Measurements from ENCODE around the gene CNN3. TPM values are rescaled to one million over a fixed set of nuclear protein-coding genes. Genes with fewer than 3 reads are reported as not detected.
"Not testable (repeated sequence)": the region's sequence is repeated elsewhere in the genome, so short reads cannot be mapped to it uniquely, and the experiment has no call there.

The CNN3 gene
- polyA plus RNA-seq, 4 donors = 321 to 457 (median 390) TPM

DNA sequence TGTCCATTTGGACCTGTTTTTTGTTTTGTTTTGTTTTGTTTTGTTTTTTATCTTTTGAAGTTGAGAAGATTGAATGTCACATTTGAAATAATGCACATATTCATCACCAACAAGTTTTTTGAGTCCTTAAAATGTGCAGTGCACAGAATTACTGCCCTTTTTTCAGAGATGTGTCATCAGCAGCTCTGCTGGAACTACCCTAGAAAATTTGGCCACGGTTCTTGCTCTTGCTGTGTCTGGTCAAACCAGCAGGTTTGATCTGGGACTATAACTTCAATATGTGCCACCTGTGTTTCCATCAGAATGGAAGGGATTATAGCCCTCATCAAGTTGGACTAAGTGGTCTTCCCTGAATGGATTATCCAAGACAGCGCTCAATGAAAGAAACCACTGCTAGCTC is 24.1 kb upstream of the CNN3 start:
- DNase-seq (ENCODE audit: low read depth in 4 of 4, low spot score in 3 of 4) = no peak

DNA sequence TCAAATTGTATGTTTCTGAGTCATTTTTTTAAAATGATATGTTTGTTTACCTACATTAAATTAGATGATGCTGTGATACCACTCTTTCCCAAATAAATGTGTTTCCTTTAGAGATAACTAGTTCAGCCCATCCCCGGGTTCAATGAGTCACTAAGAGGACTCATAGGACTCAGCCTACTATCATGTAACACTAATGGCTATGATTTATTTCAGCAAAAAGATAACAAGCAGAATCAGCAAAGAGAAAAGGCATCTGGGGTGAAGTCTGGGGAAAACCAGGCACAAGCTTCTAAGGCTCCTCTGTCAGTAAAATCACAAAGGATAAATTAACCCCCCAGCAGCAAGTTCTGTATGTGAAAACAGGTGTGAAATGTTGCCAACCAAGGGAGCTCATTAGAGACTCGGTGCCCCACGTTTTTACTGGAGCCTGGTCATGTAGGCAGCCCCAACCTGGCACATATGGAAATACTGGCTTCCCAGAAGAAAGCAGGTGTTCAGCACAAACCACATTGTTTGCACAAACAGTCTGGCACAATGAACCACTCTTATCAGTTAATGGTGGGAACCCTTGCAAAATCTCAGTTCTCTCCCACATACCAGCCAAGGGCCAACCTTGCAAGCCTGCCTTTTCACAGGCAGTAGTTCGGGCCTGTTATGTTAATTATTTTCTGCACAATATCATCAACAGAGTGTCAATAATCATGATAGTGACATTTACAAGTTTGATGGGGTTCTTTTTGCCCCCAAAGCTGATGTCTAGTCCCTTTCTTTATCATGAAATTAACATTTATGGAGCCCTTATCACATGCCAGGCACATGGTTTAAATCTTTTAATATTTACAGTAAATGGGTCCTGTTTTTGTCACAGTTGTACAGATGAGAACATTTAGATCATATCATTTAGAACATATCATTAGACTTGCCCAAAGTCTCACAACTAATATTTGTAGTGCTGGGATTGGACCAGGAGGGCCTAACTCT is 23.1 kb upstream of the CNN3 start:
- DNase-seq (ENCODE audit: low read depth in 4 of 4, low spot score in 3 of 4) = no peak

DNA sequence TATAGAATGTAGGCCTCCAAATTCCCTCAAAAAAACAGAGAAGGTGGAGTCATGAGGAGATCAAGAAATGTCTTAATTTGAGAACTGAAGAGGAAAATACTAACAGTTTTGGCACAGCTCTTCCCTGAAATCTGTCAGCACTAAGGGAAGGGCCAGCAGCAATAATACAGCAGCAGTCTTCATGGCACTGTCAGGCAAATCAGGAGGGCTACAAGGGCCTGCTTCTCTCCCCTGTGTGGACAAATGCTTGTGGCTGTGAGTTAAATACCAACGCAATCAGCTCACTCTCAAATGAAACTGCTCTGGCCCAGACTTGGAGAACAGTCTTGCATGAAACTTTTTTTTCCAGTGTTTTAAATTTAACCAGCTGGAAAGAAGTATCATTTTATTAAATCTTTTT is 20.5 kb upstream of the CNN3 start:
- DNase-seq (ENCODE audit: low read depth in 4 of 4, low spot score in 3 of 4) = no peak

DNA sequence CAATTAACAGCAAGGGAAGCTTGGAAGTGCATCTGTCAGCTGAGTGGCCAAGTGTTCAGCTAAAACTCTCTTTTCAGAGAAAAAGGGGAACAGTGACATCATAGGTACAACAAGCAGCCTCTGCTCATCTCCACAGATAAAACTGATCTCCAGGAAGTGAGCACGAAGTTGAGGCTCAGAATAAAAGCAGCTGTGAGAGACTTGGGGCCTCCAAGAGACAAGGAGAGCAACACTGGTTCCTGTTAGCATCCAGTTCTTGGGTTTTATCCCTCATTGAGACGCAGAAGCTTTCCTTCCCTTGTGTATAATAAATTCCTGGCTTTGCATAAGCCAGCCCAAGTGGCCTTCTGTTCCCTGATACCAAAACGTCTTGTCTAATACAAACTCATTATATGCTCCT is 20.0 kb upstream of the CNN3 start:
- no peak for DNase-seq (ENCODE audit: low read depth in 4 of 4, low spot score in 3 of 4)

DNA sequence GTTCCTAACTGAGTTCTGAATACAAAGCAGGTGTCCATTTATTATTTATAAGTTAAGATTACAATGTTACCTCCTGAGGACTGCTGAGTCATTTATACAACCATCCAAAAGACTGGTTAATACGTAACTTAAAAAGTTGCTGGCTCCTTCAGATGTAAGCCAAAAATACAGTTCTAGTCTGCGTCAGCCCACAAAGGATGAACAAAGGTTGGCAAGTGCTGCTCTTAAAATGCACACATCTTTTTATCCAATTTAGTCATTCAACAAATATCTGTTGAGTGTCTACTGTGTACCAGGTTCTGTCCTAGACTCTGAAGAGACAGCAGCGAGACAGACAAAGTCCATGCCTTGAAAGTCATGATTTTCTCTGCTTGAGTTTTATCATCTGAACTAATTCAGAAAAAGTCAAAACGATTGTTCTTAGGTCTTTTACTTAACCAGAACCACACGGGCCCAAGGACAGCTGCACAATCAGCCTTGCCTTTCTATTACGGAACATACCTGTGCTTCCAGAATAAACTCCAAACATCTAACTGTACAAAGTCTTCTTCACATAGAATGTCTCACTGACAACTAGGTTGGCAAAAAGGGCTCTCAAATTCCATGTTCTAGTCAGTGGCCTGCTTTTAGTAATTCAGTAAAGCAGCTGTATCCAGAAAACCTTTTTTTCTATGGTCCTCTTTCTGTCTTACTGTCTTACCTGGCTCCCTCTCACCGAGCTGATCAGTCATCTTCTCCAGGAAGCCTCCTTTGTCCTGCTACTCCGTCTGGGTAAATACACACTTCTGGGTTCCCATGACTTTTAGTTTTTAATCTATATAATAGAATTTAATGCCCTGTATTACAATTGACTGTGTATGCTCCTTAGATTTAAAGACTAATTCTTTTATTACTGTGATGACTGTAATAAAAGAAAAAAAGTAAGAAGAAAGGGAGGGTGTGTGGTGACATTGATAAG is 15.5 kb upstream of the CNN3 start:
- DNase-seq (ENCODE audit: low read depth in 4 of 4, low spot score in 3 of 4) = no peak

DNA sequence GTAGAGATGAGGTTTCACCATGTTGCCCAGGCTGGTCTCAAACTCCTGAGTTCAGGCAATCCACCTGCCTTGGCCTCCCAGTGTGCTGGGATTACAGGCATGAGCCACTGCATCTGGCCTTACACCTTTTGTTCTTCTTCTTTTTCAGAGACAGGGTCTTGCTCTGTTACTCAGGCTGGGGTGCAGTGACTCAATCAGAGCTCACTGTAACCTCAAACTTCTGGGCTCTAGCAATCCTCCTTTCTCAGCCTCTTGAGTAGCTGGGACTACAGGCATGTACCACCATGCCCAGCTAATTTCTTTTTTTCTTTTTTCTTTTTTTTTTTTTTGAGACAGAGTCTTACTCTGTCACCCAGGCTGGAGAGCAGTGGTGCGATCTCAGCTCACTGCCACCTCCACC is 14.6 kb upstream of the CNN3 start:
- not testable (repeated sequence) for DNase-seq (ENCODE audit: low read depth in 4 of 4, low spot score in 3 of 4)

DNA sequence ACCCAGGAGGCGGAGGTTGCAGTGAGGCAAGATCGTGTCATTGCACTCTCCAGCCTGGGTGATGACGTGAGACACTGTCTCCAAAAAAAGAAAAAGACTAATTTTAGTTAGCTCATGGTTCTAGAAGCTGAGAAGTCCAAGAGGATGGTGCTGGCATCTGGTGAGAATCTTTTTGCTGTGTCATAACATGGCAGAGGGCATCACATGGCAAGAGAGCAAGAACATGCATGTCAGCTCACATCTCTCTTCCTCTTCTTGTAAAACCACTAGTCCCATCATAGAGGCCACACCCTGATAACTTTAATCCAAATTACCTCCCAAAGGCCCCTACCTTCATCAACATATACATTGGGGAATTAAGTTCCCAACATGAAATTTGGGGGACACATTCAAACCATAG is 13.8 kb upstream of the CNN3 start:
- DNase-seq (ENCODE audit: low read depth in 4 of 4, low spot score in 3 of 4) = no peak

DNA sequence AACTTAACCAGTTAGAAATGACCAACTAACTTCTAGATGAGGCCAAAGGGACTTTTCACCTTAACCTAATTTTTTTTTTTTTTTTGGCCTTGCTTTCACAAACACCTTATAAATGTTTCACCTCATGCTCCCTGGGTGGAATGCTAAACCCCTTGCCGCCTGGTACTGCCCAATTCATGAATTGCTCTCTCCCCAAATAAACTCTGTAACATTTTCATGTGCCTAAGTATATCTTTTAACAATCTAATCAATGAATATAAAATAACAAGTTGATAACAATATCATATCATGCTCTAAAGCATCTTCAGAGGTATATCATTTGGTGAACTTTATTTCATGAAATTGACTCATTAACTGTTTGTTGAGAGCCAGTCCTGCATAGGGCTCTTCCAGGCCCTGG is 10.9 kb upstream of the CNN3 start:
- no peak for DNase-seq (ENCODE audit: low read depth in 4 of 4, low spot score in 3 of 4)

DNA sequence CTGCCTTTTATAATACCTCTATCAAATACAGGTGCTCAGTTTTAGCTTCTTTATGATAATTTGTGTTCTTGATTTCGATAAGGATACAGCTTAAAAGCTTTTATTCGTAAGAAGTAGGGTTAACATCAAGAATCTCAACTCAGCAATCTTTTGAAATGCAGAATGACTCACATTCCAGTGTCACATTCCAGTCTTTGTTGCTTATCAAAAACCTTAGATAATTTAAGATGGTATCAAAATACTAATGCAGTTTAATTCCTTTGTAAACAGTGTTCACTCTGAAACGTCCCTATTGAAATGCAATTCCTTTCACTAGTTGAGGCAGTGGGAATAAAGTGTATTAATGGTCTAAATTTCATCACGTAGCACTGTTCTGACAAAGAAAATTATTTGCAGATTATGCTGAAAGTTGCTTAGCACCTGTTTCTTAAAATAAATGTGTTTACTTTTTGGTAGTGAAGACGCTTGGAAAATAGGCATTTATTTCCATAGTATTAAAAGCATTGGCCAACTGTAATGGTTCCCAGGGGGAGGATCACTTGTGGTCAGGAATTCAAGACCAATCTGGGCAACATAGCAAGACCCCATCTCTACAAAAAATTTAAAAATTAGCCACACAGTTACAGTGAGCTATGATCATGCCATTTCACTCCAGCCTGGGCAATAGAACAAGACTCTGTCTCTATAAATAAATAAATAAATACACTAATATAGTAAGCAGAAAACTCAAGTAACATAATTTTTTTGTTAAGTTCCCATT is 10.1 kb upstream of the CNN3 start:
- no peak for DNase-seq (ENCODE audit: low read depth in 4 of 4, low spot score in 3 of 4)

DNA sequence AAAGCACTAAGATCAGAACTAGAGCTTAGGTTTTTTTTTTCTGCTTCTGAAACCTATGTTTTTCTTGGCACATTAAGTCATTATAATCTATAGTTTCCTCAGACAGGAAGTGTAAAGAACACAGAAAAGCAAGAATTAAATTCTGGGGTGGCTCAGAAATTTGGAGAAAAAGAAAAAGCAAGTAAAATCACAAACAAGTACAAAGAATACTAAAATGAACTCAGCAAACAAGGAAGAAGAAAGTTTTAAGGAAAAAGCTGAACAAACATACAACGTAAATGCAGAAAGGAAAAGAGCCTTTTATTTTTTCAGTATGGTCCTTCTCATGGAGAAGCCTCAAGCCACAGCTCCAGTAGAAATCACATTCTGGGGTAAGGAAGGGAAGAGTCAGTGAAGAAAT is 8.6 kb upstream of the CNN3 start:
- no peak for DNase-seq (ENCODE audit: low read depth in 4 of 4, low spot score in 3 of 4)

DNA sequence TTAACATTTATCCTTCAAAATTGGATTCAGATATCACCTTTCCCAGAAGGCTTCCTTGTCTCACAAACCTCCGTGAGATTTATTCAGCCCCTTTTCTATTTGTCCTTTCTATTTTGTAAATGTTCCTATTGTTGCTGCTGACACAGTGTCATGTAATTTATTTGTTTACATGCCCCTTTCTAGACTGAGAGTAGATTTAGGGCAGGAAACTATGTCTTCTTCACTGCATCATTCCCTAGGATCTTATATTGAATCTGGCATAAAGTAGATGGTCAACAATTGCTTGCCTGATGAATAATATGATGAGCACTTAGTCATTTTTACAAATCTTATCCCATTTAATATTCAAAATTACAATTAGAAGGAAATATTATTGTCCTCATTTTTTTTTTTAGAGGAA is 8.1 kb upstream of the CNN3 start:
- DNase-seq (ENCODE audit: low read depth in 4 of 4, low spot score in 3 of 4) = no peak

DNA sequence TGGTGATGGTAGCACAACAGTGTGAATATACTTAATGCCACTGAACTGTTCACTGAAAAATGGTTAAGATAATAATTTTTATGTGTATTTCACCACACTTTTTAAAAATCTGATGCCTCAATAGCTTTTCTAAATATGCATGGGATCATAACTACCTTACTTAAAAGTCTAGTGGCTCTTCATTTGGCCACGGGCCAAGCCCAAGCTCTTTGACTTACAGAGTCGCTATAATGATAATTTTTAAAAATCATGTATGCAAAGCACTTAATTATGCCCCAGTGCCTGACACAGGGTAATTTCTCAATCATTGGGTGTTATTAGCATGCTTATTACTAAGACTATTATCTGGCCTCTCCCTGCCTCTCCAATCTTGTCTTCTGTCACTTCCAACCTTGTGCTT is 7.6 kb upstream of the CNN3 start:
- no peak for DNase-seq (ENCODE audit: low read depth in 4 of 4, low spot score in 3 of 4)

DNA sequence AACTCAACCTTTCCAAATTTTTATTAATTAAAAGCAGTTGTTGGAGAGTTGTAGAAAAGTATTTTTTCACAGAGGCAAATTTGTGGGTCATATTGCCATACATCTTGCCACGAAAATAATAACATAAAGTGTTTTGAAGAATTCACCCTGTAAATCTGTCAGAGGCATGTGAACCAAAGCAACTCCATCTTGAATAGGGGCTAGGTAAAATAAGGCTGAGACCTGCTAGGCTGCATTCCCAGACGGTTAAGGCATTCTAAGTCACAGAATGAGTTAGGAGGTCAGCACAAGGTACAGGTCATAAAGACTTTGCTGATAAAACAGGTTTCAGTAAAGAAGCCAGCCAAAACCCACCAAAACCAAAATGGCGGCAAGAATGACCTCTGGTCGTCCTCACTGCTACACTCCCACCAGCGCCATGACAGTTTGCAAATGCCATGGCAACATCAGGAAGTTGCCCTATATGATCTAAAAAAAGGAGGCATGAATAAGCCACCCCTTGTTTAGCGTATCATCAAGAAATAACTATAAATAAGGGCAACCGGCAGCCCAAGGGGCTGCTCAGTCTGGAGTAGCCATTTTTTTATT is 4.4 kb upstream of the CNN3 start:
- DNase-seq (ENCODE audit: low read depth in 4 of 4, low spot score in 3 of 4) = no peak

DNA sequence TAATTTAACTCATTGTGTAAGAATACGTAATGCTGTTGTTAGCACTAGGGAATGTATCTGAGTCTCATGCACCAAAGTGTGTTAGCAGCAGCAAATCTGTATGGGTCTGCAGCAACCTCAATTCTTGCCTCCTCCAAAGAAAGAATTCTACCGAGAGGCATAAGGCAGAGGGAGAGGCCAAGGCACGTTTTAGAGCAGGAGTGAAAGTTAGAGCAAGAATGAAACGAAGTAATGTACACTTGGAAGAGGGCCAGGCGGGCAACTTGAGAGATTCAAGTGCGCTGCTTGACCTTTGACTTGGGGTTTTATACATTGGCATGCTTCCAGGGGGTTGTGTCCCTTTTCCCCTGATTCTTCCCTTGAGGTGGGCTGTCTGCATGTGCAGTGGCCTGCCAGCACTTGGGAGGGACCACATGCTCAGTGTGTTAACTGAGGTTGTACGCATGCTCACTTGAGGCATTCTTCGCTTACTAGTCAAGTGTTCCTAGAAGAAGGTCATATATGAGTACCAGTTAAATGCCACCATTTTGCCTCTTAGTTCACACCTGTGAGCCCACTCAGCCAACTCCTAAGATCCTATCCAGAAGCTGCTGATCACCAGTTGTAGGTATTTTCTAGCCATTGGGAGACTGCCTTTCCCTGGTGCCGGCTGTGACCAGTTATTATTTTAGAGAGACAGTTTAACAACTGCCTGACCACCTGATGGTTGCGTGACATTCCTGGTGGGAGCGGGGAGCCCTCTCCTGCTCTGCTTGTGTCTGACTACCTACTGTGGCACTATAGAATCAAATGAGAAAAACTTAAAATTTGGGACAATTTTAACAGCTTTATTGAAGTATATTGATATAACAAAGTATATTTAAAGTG is 2.7 kb upstream of the CNN3 start:
- DNase-seq (ENCODE audit: low read depth in 4 of 4, low spot score in 3 of 4) = no peak

DNA sequence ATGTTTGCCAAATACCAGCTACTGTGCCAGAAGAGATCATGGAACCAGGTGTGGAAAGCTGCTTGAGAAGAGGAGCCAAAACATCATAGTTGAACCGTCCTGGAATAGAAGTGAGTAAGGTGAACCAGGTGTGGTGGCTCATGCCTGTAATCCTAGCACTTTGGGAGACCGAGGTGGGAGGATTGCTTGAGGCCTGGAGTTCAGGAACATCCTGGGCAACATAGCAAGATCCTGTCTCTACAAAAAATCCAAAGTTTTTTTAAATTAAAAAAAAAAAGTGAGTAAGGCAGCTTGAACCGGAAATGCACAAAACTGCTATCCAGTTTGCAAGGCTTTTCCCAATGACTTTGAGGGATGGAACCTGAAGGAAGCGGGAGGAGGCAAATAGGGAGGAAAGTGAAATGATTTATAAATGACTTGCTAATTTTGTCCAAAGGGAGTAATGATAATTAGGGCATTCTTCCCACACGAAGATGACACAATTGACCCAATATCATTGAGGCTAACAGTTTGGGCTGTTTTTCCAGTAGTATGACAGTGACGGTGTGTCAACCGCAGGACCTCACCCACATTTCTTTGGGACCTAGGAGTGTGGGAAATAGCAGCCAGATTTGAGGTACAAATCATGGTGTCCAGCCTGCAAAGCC is 1.5 kb upstream of the CNN3 start:
- no peak for DNase-seq (ENCODE audit: low read depth in 4 of 4, low spot score in 3 of 4)

DNA sequence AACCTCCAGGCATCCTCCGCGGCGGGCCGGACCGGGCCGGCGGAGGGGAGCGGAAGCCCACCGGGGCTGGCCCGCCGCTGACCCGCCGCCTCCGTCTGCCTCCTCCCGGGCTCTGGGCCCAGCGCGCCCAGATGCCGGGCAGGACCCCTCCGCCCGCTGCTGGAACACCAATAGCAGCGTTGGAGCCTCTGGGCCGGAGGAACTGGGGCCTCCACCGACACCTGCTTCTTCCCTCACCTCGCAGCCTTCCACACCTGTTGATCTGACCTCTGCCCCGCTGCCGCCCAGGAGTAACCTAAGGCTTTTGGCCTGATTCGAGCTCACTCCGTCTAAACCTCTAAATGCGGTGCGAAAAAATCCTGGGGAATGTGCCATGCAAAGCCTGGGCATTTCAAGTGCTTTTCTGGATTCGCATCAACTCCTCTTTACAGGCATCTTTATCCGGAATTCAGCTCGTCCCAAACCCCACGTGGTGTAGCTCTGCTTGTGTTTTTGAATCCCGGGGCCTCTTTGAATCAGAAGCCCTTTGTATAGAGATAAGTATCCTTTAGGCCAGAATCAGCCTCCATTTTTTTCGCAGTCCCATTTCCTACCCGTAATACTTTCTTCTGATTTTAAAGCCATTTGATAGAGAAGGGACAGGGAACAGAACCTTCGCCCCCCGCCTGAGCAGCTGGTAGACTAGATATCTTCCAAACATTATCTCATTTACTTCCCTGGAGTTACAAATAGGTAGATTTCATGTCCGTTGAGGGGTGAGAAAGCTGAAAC is 680 bp upstream of the CNN3 start:
- DNase-seq (ENCODE audit: low read depth in 4 of 4, low spot score in 3 of 4) = peak in 1 of 4 donors; percentile 29

DNA sequence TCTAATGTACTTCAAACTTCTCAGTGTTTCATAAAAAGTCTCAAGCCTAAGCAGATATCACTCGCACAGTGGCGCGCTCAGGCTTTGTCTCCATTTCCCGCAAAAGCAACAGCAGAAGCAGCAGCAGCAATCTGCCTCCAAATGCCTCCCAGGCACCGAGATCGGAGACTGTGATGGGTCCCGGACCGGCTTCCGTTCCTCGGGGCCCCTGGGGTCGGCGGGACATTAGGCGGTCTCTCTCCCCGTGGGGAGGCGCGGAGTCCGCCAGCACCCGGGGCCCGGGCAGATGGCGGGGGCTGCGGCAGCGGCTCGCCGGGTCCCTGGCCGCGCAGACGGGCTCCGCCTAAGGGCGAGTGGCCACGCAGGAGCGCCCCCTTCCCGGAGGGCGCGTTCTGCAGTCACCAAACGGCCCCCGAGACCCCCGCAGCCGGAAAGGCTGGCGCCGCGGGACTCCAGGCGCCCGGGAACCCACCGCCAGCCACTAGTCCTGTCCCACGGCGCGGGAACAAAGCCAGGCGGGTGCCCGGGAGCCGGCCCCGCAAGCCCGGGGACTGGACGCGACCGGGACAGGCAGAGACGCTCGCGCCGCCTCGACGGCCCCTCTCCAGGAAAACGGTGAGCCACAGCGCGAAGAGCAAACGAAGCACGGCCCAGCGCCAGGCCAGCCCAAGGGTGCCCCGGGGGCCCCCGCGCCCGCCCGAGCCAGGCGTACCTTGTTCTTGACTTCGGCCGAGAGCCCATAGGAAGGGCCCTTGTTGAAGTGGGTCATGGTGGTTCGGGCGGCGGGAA is 590 bp downstream of the CNN3 start:
- DNase-seq (ENCODE audit: low read depth in 4 of 4, low spot score in 3 of 4) = peak in 2 of 4 donors; percentile 46 to 54
